ENCODE data around the gene GRAMD1A.
"Not testable (repeated sequence)": the region's sequence is repeated elsewhere in the genome, so short reads cannot be mapped to it uniquely, and the experiment has no call there.

GRAMD1A gene

GRCh38 chr19:35018379-35018778 lies 18.3 kb downstream of the GRAMD1A start:
- no peak for DNase-seq (ENCODE audit: low read depth, low spot score)

GRCh38 chr19:35019144-35019543 lies 19.0 kb downstream of the GRAMD1A start:
- no peak for DNase-seq (ENCODE audit: low read depth, low spot score)

GRCh38 chr19:35021016-35021415 lies 20.9 kb downstream of the GRAMD1A start:
- DNase-seq (ENCODE audit: low read depth, low spot score) = no peak

- no peak for DNase-seq (ENCODE audit: low read depth, low spot score)
These were observed 21.5 kb downstream of the GRAMD1A start for GRCh38 chr19:35021596-35021995.

- DNase-seq (ENCODE audit: low read depth, low spot score) = no peak
These were observed 22.3 kb downstream of the GRAMD1A start for GRCh38 chr19:35022460-35022859.

GRCh38 chr19:35023428-35023827 lies 23.3 kb downstream of the GRAMD1A start:
- no peak for DNase-seq (ENCODE audit: low read depth, low spot score)

- no peak for DNase-seq (ENCODE audit: low read depth, low spot score)
These were observed 24.0 kb downstream of the GRAMD1A start for GRCh38 chr19:35024095-35024494.

GRCh38 chr19:35025969-35026368 lies 25.8 kb downstream of the GRAMD1A start:
- DNase-seq (ENCODE audit: low read depth, low spot score) = no peak

GRCh38 chr19:35026418-35026817 lies 26.3 kb downstream of the GRAMD1A start:
- DNase-seq (ENCODE audit: low read depth, low spot score) = no peak

- no peak for DNase-seq (ENCODE audit: low read depth, low spot score)
These were observed 26.9 kb downstream of the GRAMD1A start for GRCh38 chr19:35027009-35027408.

- no peak for DNase-seq (ENCODE audit: low read depth, low spot score)
These were observed 27.9 kb downstream of the GRAMD1A start for GRCh38 chr19:35027851-35028599.

- not testable (repeated sequence) for DNase-seq (ENCODE audit: low read depth, low spot score)
These were observed 28.4 kb downstream of the GRAMD1A start for GRCh38 chr19:35028600-35028885.

- not testable (repeated sequence) for DNase-seq (ENCODE audit: low read depth, low spot score)
These were observed 29.2 kb downstream of the GRAMD1A start for GRCh38 chr19:35029275-35029736.

- DNase-seq (ENCODE audit: low read depth, low spot score) = no peak
These were observed 29.7 kb downstream of the GRAMD1A start for GRCh38 chr19:35029737-35030256.

GRCh38 chr19:35030257-35031071 lies 30.3 kb downstream of the GRAMD1A start, which contains the start of gene SCN1B:
Gene SCN1B (plus strand): TSS chr19:35030470. CDS start chr19:35030821, 351 bp downstream.
- DNase-seq (ENCODE audit: low read depth, low spot score) = peak; percentile 48

- peak; percentile 86 for DNase-seq (ENCODE audit: low read depth, low spot score)
These were observed 31.2 kb downstream of the GRAMD1A start for GRCh38 chr19:35031072-35031881.

GRCh38 chr19:35032356-35032865 lies 32.3 kb downstream of the GRAMD1A start:
- DNase-seq (ENCODE audit: low read depth, low spot score) = no peak

- DNase-seq (ENCODE audit: low read depth, low spot score) = no peak
These were observed 33.2 kb downstream of the GRAMD1A start for GRCh38 chr19:35033067-35034004.

- DNase-seq (ENCODE audit: low read depth, low spot score) = no peak
These were observed 33.9 kb downstream of the GRAMD1A start for GRCh38 chr19:35034005-35034502.

Data from ELF-1 (cell line).